ENCODE measurements around the gene SRPK2.

GRCh38 chr7:105130580-105130979 is 258.1 kb downstream of the SRPK2 start:
- TF ChIP-seq CTCF (IDR thresholded peaks at IDR 0.05), result no peak
- TF ChIP-seq POLR2A (IDR thresholded peaks at IDR 0.05), result no peak
